HEK293T (cell line): ENCODE results near the gene TMEM150B.

ENCODE experiments used
- CTCF ChIA-PET: fragments of 350-600 bp; formaldehyde crosslinking; extraction: SDS; loops from one replicate; lab custom pipeline; 2021; ENCODE audit warnings: antibody characterized with exemption, inconsistent platforms; lab: Yijun Ruan, JAX
- POLR2A ChIA-PET: fragments of 350-600 bp; formaldehyde crosslinking; extraction: SDS; loops from one replicate; lab custom pipeline; 2020; ENCODE audit warnings: antibody characterized with exemption, inconsistent platforms; lab: Yijun Ruan, JAX
- DNase-seq: peaks from one replicate; pipeline ENCODE4 v3.0.0; 2012; ENCODE audit warnings: mixed read lengths; ENCODE audit errors: extremely low spot score
- ARNT ChIP-seq: fragments of 450-650 bp; IDR thresholded peaks from 2 replicates; pipeline ENCODE4 v1.6.1; 2017; ENCODE audit warnings: mild to moderate bottlenecking
- BHLHE40 ChIP-seq: fragments of 450-650 bp; IDR thresholded peaks from 2 replicates; pipeline ENCODE4 v1.6.1; 2016; ENCODE audit warnings: mild to moderate bottlenecking, moderate library complexity, borderline replicate concordance
- CTBP1 ChIP-seq: fragments of 450-650 bp; IDR thresholded peaks from 2 replicates; pipeline ENCODE4 v1.6.1; 2016; ENCODE audit warnings: borderline replicate concordance
- ELF4 ChIP-seq: fragments of 450-650 bp; IDR thresholded peaks from 2 replicates; pipeline ENCODE4 v1.6.1; 2017; ENCODE audit warnings: antibody characterized with exemption
- FOXA1 ChIP-seq: fragments of 450-650 bp; IDR thresholded peaks from 2 replicates; pipeline ENCODE4 v1.6.1; 2016; ENCODE audit warnings: mild to moderate bottlenecking
- FOXK2 ChIP-seq: fragments of 450-650 bp; IDR thresholded peaks from 2 replicates; pipeline ENCODE4 v1.6.1; 2016; ENCODE audit warnings: mild to moderate bottlenecking
- FOXM1 ChIP-seq: fragments of 450-650 bp; IDR thresholded peaks from 2 replicates; pipeline ENCODE4 v1.6.1; 2017; ENCODE audit warnings: mild to moderate bottlenecking, borderline replicate concordance
- HDGF ChIP-seq: fragments of 450-650 bp; IDR thresholded peaks from 2 replicates; pipeline ENCODE4 v1.6.1; 2017; ENCODE audit warnings: antibody characterized with exemption, borderline replicate concordance
- L3MBTL2 ChIP-seq: fragments of 450-650 bp; conservative IDR thresholded peaks from 2 replicates; pipeline ENCODE4 v1.6.1; 2016; ENCODE audit warnings: mild to moderate bottlenecking
- LEF1 ChIP-seq: fragments of 450-650 bp; IDR thresholded peaks from 2 replicates; pipeline ENCODE4 v1.6.1; 2017; ENCODE audit warnings: mild to moderate bottlenecking, borderline replicate concordance
- NFRKB ChIP-seq: fragments of 450-650 bp; IDR thresholded peaks from 2 replicates; pipeline ENCODE4 v1.6.1; 2016; ENCODE audit warnings: mild to moderate bottlenecking, moderate library complexity
- PKNOX1 ChIP-seq: fragments of 450-650 bp; IDR thresholded peaks from 2 replicates; pipeline ENCODE4 v1.6.1; 2016
- SP1 ChIP-seq: fragments of 450-650 bp; IDR thresholded peaks from 2 replicates; pipeline ENCODE4 v1.6.1; 2017
- SUZ12 ChIP-seq: fragments of 450-650 bp; IDR thresholded peaks from 2 replicates; pipeline ENCODE4 v1.6.1; 2016; ENCODE audit warnings: mild to moderate bottlenecking
- TARDBP ChIP-seq: fragments of 450-650 bp; IDR thresholded peaks from 2 replicates; pipeline ENCODE4 v1.6.1; 2016
- ZNF384 ChIP-seq: fragments of 450-650 bp; IDR thresholded peaks from 2 replicates; pipeline ENCODE4 v1.6.1; 2016

The TMEM150B gene

GRCh38 chr19:55301459-55302317, 23.5 kb downstream of the TMEM150B start:
- ChIA-PET CTCF (interaction anchor here (0.6 to 1.7 kb wide), 13 partner anchors 10 to 187 kb away, joined by 3 to 14 read pairs (median 3); no protein-coding TSS in a partner anchor), POLR2A (interaction anchor here (0.6 to 2.1 kb wide), 12 partner anchors 9 to 1871 kb away, joined by 3 to 13 read pairs (median 3); partner anchors contain the start of genes FIZ1, KMT5C, PPP6R1 and UBE2S)
- no peak for TF ChIP-seq HDGF
- no peak for TF ChIP-seq PKNOX1
- no peak for TF ChIP-seq LEF1
- no peak for TF ChIP-seq ARNT
- TF ChIP-seq L3MBTL2: no peak
- no peak for TF ChIP-seq CTBP1
- TF ChIP-seq SP1: no peak
- TF ChIP-seq FOXA1: no peak
- no peak for TF ChIP-seq NFRKB
- TF ChIP-seq ELF4: no peak
- no peak for TF ChIP-seq ZNF384
- DNase-seq: peak; percentile 94

GRCh38 chr19:55300886-55301458, 24.2 kb downstream of the TMEM150B start:
- TF ChIP-seq NFRKB (no peak), FOXM1 (no peak), FOXK2 (no peak), ZNF384 (no peak), SP1 (no peak), LEF1 (no peak)
- ChIA-PET CTCF (interaction anchor here (0.6 to 1.7 kb wide), 13 partner anchors 9 to 186 kb away, joined by 3 to 14 read pairs (median 3); no protein-coding TSS in a partner anchor), POLR2A (interaction anchor here (0.6 to 2.1 kb wide), 12 partner anchors 8 to 1872 kb away, joined by 3 to 13 read pairs (median 3); partner anchors contain the start of genes FIZ1, KMT5C, PPP6R1 and UBE2S)
- no peak for DNase-seq

- CTCF ChIA-PET: interaction anchor here (1.7 kb wide), 1 partner anchor 8 kb away, joined by 14 read pairs; no protein-coding TSS in a partner anchor
- TF ChIP-seq FOXA1: no peak
- no peak for TF ChIP-seq ELF4
- no peak for TF ChIP-seq SUZ12
- no peak for DNase-seq
- POLR2A ChIA-PET: no interaction called here
Observed at GRCh38 chr19:55299991-55300390, 25.1 kb downstream of the TMEM150B start.

DNA sequence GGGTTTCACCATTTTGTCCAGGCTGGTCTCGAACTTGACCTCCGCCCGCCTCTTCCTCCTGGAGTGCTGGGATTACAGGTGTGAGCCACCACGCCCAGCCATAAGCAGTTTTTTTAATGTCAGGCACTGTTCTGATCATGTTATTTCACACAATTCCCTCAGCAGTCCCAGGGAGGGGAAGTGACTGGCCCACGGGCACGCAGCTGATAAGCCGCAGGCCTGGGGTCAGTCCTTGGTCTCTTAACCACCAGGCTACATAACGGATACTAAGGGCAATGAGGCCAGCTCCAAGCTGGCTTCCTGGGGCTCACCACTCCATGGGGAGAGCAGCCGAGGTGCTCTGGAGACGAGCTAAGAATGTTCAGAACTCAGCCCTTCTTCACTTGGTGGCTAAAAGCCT, 27.9 kb downstream of the TMEM150B start:
- ChIA-PET CTCF (no interaction called here), POLR2A (no interaction called here)
- DNase-seq: no peak
- no peak for TF ChIP-seq FOXM1

DNA sequence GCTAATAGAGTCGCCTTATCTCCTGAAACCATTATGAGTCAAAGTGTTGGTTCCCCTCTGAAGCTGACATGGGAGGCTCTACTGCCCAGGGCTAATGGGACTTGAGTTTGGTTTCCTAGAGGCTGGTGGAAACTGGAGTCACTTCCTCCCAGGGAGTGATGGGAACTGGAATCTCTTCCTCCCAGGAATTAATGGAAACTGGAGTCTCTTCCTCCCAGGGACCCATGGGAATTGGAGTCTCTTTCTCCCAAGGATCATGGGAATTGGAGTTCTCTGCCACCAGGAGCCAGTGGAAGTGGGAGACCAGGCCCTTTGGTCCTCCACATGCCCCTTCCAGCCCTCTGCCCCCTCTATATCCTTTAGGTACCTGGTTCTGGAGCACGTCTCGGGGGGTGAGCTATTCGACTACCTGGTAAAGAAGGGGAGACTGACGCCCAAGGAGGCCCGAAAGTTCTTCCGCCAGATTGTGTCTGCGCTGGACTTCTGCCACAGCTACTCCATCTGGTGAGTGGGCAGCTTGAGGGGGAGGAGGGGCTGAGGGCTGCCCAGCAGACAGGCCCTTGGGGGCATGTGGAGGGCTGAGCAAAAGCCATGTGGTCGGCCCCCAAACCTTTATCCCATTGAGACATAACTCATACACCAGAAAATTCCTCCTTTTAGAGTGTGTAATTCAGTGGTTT, 35.9 kb downstream of the TMEM150B start:
- ChIA-PET POLR2A (no interaction called here), CTCF (no interaction called here)
- DNase-seq: peak; percentile 27
- TF ChIP-seq FOXM1 (no peak), FOXA1 (no peak), NFRKB (no peak), FOXK2 (no peak), ELF4 (no peak), LEF1 (no peak), TARDBP (no peak), L3MBTL2 (no peak), SP1 (no peak), HDGF (no peak), PKNOX1 (no peak), ARNT (no peak), BHLHE40 (no peak), ZNF384 (no peak), CTBP1 (no peak), SUZ12 (no peak)

- CTCF ChIA-PET: interaction anchor here (0.9 to 1.1 kb wide), 2 partner anchors 14 to 132 kb away, joined by 3 read pairs; no protein-coding TSS in a partner anchor
- TF ChIP-seq CTBP1 (no peak), NFRKB (no peak), PKNOX1 (no peak)
Observed at GRCh38 chr19:55287361-55288079, 37.6 kb downstream of the TMEM150B start.

More at GRCh38 chr19:55287361-55288079, 37.6 kb downstream of the TMEM150B start:
- no peak for DNase-seq
- POLR2A ChIA-PET: no interaction called here
